H1 (cell line): ENCODE results near the gene PGPEP1. TPM values are rescaled to one million over a fixed set of nuclear protein-coding genes. Genes with fewer than 3 reads are reported as not detected.

Experiments
- CTCF ChIA-PET: fragments of 300-600 bp; sonication (Branson Sonifier 250); formaldehyde crosslinking; loops from one replicate; lab custom pipeline; 2021; ENCODE audit not compliant: partially characterized antibody; lab: Charles Lee
- POLR2A ChIA-PET: fragments of 300-600 bp; sonication (Branson Sonifier 250); formaldehyde crosslinking; loops from one replicate; lab custom pipeline; 2021; ENCODE audit warnings: inconsistent platforms; ENCODE audit not compliant: partially characterized antibody; lab: Charles Lee
- DNase-seq, 2 experiments: peaks; one replicate each; pipeline versions ENCODE4 v3.0.0 to v3.0.0-alpha.2; 2010 to 2022; ENCODE audit warnings: low spot score in 2 of 2, low read depth in 1 of 2, mixed read lengths in 1 of 2
- FAIRE-seq: peaks from 2 replicates; lab custom pipeline; 2011; peaks lifted over from hg19 to GRCh38; lab: Jason Lieb, UNC
- H2AFZ ChIP-seq: 2 replicates; pipeline ENCODE4 v1.8.1; 2012; ENCODE audit warnings: low read length, inconsistent platforms
- H2AK5ac ChIP-seq: 2 replicates; pipeline ENCODE4 v1.6.1; 2013; ENCODE audit warnings: low read depth, low read length
- H2BK120ac ChIP-seq: replicated peaks from 2 replicates; pipeline ENCODE3; 2013; ENCODE audit warnings: low read depth, low read length, inconsistent platforms
- H2BK12ac ChIP-seq: 2 replicates; pipeline ENCODE4 v1.6.1; 2013; ENCODE audit warnings: low read depth, low read length
- H2BK15ac ChIP-seq: 2 replicates; pipeline ENCODE4 v1.6.1; 2013; ENCODE audit warnings: low read length
- H2BK20ac ChIP-seq: 2 replicates; pipeline ENCODE4 v1.6.1; 2013; ENCODE audit warnings: low read length
- H2BK5ac ChIP-seq: 2 replicates; pipeline ENCODE4 v1.6.1; 2013; ENCODE audit warnings: low read depth, low read length
- H3K14ac ChIP-seq: 2 replicates; pipeline ENCODE4 v1.6.1; 2013; ENCODE audit warnings: inconsistent platforms; ENCODE audit not compliant: insufficient read length
- H3K18ac ChIP-seq: 2 replicates; pipeline ENCODE4 v1.6.1; 2013; ENCODE audit warnings: low read length; ENCODE audit errors: extremely low read depth
- H3K23ac ChIP-seq: 2 replicates; pipeline ENCODE4 v1.6.1; 2013; ENCODE audit warnings: inconsistent platforms; ENCODE audit not compliant: insufficient read length
- H3K23me2 ChIP-seq: 2 replicates; pipeline ENCODE4 v1.6.1; 2013; ENCODE audit warnings: low read depth, low read length
- H3K27ac ChIP-seq: 2 replicates; pipeline ENCODE4 v1.6.1; 2011; ENCODE audit warnings: low read depth, low read length, inconsistent platforms
- H3K27me3 ChIP-seq, 4 experiments: replicated peaks in 1 of 4; 1 replicate in 1 of 4; 2 replicates in 3 of 4; pipeline versions ENCODE4 v1.6.1 to v1.8.1; 2011 to 2013; ENCODE audit warnings: low read length in 3 of 4, mild to moderate bottlenecking in 3 of 4, inconsistent platforms in 2 of 4, mixed read lengths in 2 of 4, moderate library complexity in 1 of 4; ENCODE audit not compliant: control insufficient read depth in 3 of 4, insufficient read depth in 3 of 4; ENCODE audit errors: extremely low read depth in 1 of 4
- H3K36me3 ChIP-seq, 4 experiments: 2 replicates each; pipeline versions ENCODE4 v1.6.1 to v1.8.1; 2011 to 2013; ENCODE audit warnings: mild to moderate bottlenecking in 4 of 4, low read length in 3 of 4, moderate library complexity in 2 of 4, control low read depth in 1 of 4, inconsistent platforms in 1 of 4; ENCODE audit not compliant: insufficient read depth in 4 of 4, control insufficient read depth in 2 of 4
- H3K4ac ChIP-seq: replicated peaks from 2 replicates; pipeline ENCODE3; 2013; ENCODE audit warnings: low read length, low read depth, mixed read lengths, inconsistent platforms; ENCODE audit not compliant: insufficient read length
- H3K4me1 ChIP-seq, 4 experiments: replicated peaks in 1 of 4; 1 replicate in 1 of 4; 2 replicates in 3 of 4; pipeline versions ENCODE4 v1.6.1 to v1.8.1; 2011 to 2013; ENCODE audit warnings: low read length in 3 of 4, inconsistent platforms in 2 of 4, mixed read lengths in 1 of 4; ENCODE audit not compliant: insufficient read depth in 4 of 4, control insufficient read depth in 3 of 4
- H3K4me2 ChIP-seq, 2 experiments: 2 replicates each; pipeline versions ENCODE4 v1.6.1 to v1.8.1; 2011 to 2013; ENCODE audit warnings: low read depth in 2 of 2, low read length in 2 of 2, control low read depth in 1 of 2, inconsistent platforms in 1 of 2, mild to moderate bottlenecking in 1 of 2; ENCODE audit not compliant: insufficient read depth in 1 of 2
- H3K4me3 ChIP-seq, 4 experiments: fragments of 200-600, 300-600 bp in 1 of 4; sonication (generic), shearing (Covaris generic), sonication (Bioruptor Twin) in 1 of 4; 2 replicates each; pipeline versions ENCODE4 v1.5.1 to v1.8.1; 2011 to 2016; ENCODE audit warnings: low read length in 4 of 4, low read depth in 3 of 4, control low read depth in 2 of 4, inconsistent platforms in 2 of 4, mild to moderate bottlenecking in 2 of 4, mixed read lengths in 1 of 4, moderate library complexity in 1 of 4; ENCODE audit not compliant: insufficient read depth in 2 of 4; ENCODE audit errors: extremely low read depth in 1 of 4
- H3K56ac ChIP-seq: replicated peaks from 2 replicates; pipeline ENCODE3; 2013; ENCODE audit warnings: low read depth, mild to moderate bottlenecking, mixed read lengths, low read length, inconsistent platforms; ENCODE audit not compliant: insufficient read length
- H3K79me1 ChIP-seq: 2 replicates; pipeline ENCODE4 v1.6.1; 2013; ENCODE audit warnings: low read depth, low read length, control low read depth
- H3K79me2 ChIP-seq, 2 experiments: 2 replicates each; pipeline versions ENCODE4 v1.6.1 to v1.8.1; 2012 to 2013; ENCODE audit warnings: low read length in 2 of 2, mild to moderate bottlenecking in 2 of 2, inconsistent platforms in 1 of 2; ENCODE audit not compliant: insufficient read depth in 2 of 2, control insufficient read depth in 1 of 2
- H3K9ac ChIP-seq, 4 experiments: replicated peaks in 1 of 4; 1 replicate in 1 of 4; 2 replicates in 3 of 4; pipeline versions ENCODE4 v1.6.1 to v1.8.1; 2011 to 2013; ENCODE audit warnings: low read depth in 3 of 4, low read length in 3 of 4, control low read depth in 2 of 4, mild to moderate bottlenecking in 2 of 4, moderate library complexity in 2 of 4, inconsistent platforms in 1 of 4; ENCODE audit errors: extremely low read depth in 1 of 4
- H3K9me3 ChIP-seq, 2 experiments: 2 replicates each; pipeline versions ENCODE4 v1.6.1 to v1.8.1; 2012 to 2013; ENCODE audit warnings: mild to moderate bottlenecking in 2 of 2, moderate library complexity in 2 of 2, control low read depth in 1 of 2, inconsistent platforms in 1 of 2, low read depth in 1 of 2, low read length in 1 of 2, mixed read lengths in 1 of 2; ENCODE audit not compliant: insufficient read depth in 2 of 2
- H4K20me1 ChIP-seq, 2 experiments: replicated peaks in 1 of 2; 2 replicates each; pipeline versions ENCODE3 to v1.8.1; 2011 to 2013; ENCODE audit warnings: inconsistent platforms in 2 of 2, low read length in 2 of 2, mild to moderate bottlenecking in 1 of 2; ENCODE audit not compliant: insufficient read depth in 2 of 2, control insufficient read depth in 1 of 2
- H4K5ac ChIP-seq: 2 replicates; pipeline ENCODE4 v1.6.1; 2013; ENCODE audit warnings: low read length, low read depth, mixed read lengths, inconsistent platforms; ENCODE audit not compliant: insufficient read length
- H4K8ac ChIP-seq: 2 replicates; pipeline ENCODE4 v1.8.0; 2013; ENCODE audit warnings: mild to moderate bottlenecking, moderate library complexity, low read length, inconsistent platforms; ENCODE audit not compliant: insufficient read depth; ENCODE audit errors: extremely low read depth
- H4K91ac ChIP-seq: replicated peaks from 2 replicates; pipeline ENCODE3; 2013; ENCODE audit warnings: low read length, mixed read lengths, inconsistent platforms; ENCODE audit not compliant: insufficient read length
- BACH1 ChIP-seq: IDR thresholded peaks from 2 replicates; pipeline ENCODE4 v1.6.1; 2012; ENCODE audit warnings: low read length, improper control_type of control experiment
- BRCA1 ChIP-seq: IDR thresholded peaks from 2 replicates; pipeline ENCODE4 v1.6.1; 2012; ENCODE audit warnings: low read depth, low read length, improper control_type of control experiment
- CBX5 ChIP-seq: fragments of 300-800, 300-1000 bp; sonication (generic); IDR thresholded peaks from 2 replicates; pipeline ENCODE4 v1.7.1; 2016; ENCODE audit warnings: antibody characterized with exemption, low read length, low read depth
- GABPA ChIP-seq: IDR thresholded peaks from 2 replicates; pipeline ENCODE4 v1.6.1; 2011; ENCODE audit warnings: mild to moderate bottlenecking, low read length, moderate library complexity, borderline replicate concordance; ENCODE audit not compliant: insufficient read depth
- POLR2AphosphoS5 ChIP-seq: IDR thresholded peaks from 2 replicates; pipeline ENCODE4 v1.6.1; 2011; ENCODE audit warnings: low read depth, low read length
- SP1 ChIP-seq: IDR thresholded peaks from 2 replicates; pipeline ENCODE4 v1.6.1; 2011; ENCODE audit warnings: low read depth, low read length
- WGBS, 2 experiments: shearing (Covaris generic) in 1 of 2; methylation state at CpG; one replicate each; pipeline versions ENCODE4 v1.1.6 to v1.1.7; 2013 to 2015; ENCODE audit warnings: low lambda C conversion rate in 2 of 2, mixed read lengths in 2 of 2, inconsistent platforms in 1 of 2, low coverage in 1 of 2, missing lambda C conversion rate in 1 of 2; ENCODE audit not compliant: insufficient replicate concordance in 2 of 2, insufficient coverage in 1 of 2, insufficient read length in 1 of 2; ENCODE audit errors: extremely low coverage in 1 of 2, missing lambda C conversion rate in 1 of 2; 5-methylcytosine and 5-hydroxymethylcytosine counted together
- polyA plus RNA-seq, 7 experiments: library from polyadenylated mRNA; depleted of rRNA in 3 of 7; stranded (reverse) in 5 of 7; unstranded in 2 of 7; fragments of >200 nt in 5 of 7; fragments of 200-250 nt in 2 of 7; gene quantifications; 1 replicate in 5 of 7; 2 replicates in 1 of 7; 4 replicates in 1 of 7; pipeline versions ENCODE4 v1.2.1 to v1.2.3, GENCODE V29; 2011 to 2013; ENCODE audit warnings: missing spikeins in 2 of 7, mixed read lengths in 2 of 7
- total RNA-seq: library from RNA; stranded (reverse); fragmentation: NEBNext Ultra II Directional; extraction: Animal tissue kit (Norgen Biotek cat#: 25700); gene quantifications from 2 replicates; pipeline ENCODE4 v1.2.1, GENCODE V29; 2021

The PGPEP1 gene
- total and polyA plus RNA-seq, 2 of the 8 experiments (the other 6 are each of a cell fraction or from before 2014, with no cell fraction given) = 17.0 to 33.4 TPM

- no peak for DNase-seq
- Histone ChIP-seq H2AK5ac (no peak overlapping the region), H4K20me1 (peaks cover 0 to 8% of the 10 kb centered on the region in 2 experiments), H3K79me2 (peaks cover 0 to 4% of the 10 kb centered on the region in 2 experiments; a peak in 1 of 4 replicates), H2BK120ac (no peak overlapping the region), H2BK15ac (no peak overlapping the region), H3K27ac (peak overlapping the region; percentile 15; the same call in 1 of the 2 replicates), H3K36me3 (peaks cover 13 to 57% (median 39%) of the 10 kb centered on the region in 4 experiments), H3K4me1 (peaks cover 0 to 24% (median 10%) of the 10 kb centered on the region in 4 experiments; a peak in 6 of 7 replicates), H3K9ac (no peak overlapping the region), H3K23ac (no peak overlapping the region), H2AFZ (no peak overlapping the region), H2BK12ac (no peak overlapping the region), H3K27me3 (no peaks in the 10 kb centered on the region), H4K91ac (no peak overlapping the region), H3K4ac (no peak overlapping the region), H3K23me2 (peaks cover 5% of the 10 kb centered on the region; the same call in 1 of the 2 replicates), H2BK5ac (no peak overlapping the region), H4K8ac (no peak overlapping the region; the same call in 1 of the 2 replicates), H3K79me1 (no peaks in the 10 kb centered on the region; the same call in 1 of the 2 replicates), H2BK20ac (no peak overlapping the region), H3K9me3 (no peaks in the 10 kb centered on the region), H4K5ac (no peak overlapping the region), H3K4me3 (no peak overlapping the region), H3K14ac (no peak overlapping the region), H3K56ac (no peak overlapping the region), H3K4me2 (no peak overlapping the region), H3K18ac (no peak overlapping the region)
- TF ChIP-seq CBX5 (no peak), SP1 (no peak), BACH1 (no peak), POLR2AphosphoS5 (no peak), BRCA1 (no peak), GABPA (no peak)
- POLR2A ChIA-PET = interaction anchor here (0.6 to 2.6 kb wide), 5 partner anchors 9 to 265 kb away, joined by 3 to 6 read pairs (median 5); partner anchors contain the start of genes JUND and LSM4
- 92% methylated on average over 19 of the region's 20 CpGs; no CpG with 5 or more reads in 1 of the 2 experiments for WGBS, 2 experiments
- FAIRE-seq = no peak
- CTCF ChIA-PET = interaction anchor here (0.7 to 2.6 kb wide), 6 partner anchors 10 to 35 kb away, joined by 4 to 18 read pairs (median 6); partner anchors contain the start of gene LSM4
These were observed 32.1 kb upstream of the PGPEP1 start for GRCh38 chr19:18308051-18308947.
